Spleen (tissue), 7 donors: ENCODE measurements around the gene CCDC69.

Experiments used
- POLR2A ChIP-seq, 3 donors: fragments of 450-650 bp; IDR thresholded peaks; one replicate each; pipeline ENCODE4 v1.5.1; 2017; ENCODE audit warnings: antibody characterized with exemption in 3 of 3, mild to moderate bottlenecking in 1 of 3
- POLR2AphosphoS5 ChIP-seq, 3 donors: sonication (generic); formaldehyde crosslinking; IDR thresholded peaks; one replicate each; pipeline ENCODE4 v1.5.1; 2017; ENCODE audit warnings: antibody characterized with exemption in 3 of 3
- TF ChIP-seq, protein P1 (sequence below), 11 experiments: fragments of 200-600 bp in 7 of 11; fragments of 450-650 bp in 4 of 11; sonication (generic) in 4 of 11; IDR thresholded peaks in 8 of 11; conservative IDR thresholded peaks in 3 of 11; 1 replicate in 7 of 11; 2 replicates in 4 of 11; pipeline versions ENCODE4 v1.4.0 to v1.8.0; 2016 to 2021; ENCODE audit warnings: antibody characterized with exemption in 11 of 11, inconsistent platforms in 4 of 11, mild to moderate bottlenecking in 1 of 11
- donor health status: DM: no; HTN: no; CAD: no; lungs with moderate emphysema.
- donor health status: DM: no; HTN: no; CAD: no.
- donor health status: DM: no; HTN: no; CAD: no.

GRCh38 chr5:151147033-151147432, 76.9 kb downstream of the CCDC69 start:
- TF ChIP-seq POLR2A (IDR thresholded peaks at IDR 0.05) (no peak), POLR2AphosphoS5 (IDR thresholded peaks at IDR 0.05) (no peak)
- TF ChIP-seq, protein P1, sequence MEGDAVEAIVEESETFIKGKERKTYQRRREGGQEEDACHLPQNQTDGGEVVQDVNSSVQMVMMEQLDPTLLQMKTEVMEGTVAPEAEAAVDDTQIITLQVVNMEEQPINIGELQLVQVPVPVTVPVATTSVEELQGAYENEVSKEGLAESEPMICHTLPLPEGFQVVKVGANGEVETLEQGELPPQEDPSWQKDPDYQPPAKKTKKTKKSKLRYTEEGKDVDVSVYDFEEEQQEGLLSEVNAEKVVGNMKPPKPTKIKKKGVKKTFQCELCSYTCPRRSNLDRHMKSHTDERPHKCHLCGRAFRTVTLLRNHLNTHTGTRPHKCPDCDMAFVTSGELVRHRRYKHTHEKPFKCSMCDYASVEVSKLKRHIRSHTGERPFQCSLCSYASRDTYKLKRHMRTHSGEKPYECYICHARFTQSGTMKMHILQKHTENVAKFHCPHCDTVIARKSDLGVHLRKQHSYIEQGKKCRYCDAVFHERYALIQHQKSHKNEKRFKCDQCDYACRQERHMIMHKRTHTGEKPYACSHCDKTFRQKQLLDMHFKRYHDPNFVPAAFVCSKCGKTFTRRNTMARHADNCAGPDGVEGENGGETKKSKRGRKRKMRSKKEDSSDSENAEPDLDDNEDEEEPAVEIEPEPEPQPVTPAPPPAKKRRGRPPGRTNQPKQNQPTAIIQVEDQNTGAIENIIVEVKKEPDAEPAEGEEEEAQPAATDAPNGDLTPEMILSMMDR (IDR thresholded peaks at IDR 0.05 in 8 of 11, conservative IDR thresholded peaks at IDR 0.05 in 3 of 11) = no peak
